Activated CD8-positive, alpha-beta T cell treated with anti-CD3 and anti-CD28 coated beads, Interleukin-2, amount 10 ng/mL, durations not matched to agents 7 days and 5 days (primary cell): ENCODE measurements around the gene RAD51B. TPM values are rescaled to one million over a fixed set of nuclear protein-coding genes. Genes with fewer than 3 reads are reported as not detected.

Source experiments
- ATAC-seq: fragments of 150-1000 bp; cut with Tn5 transposase; one replicate; pipeline ENCODE4 v1.10.0; 2021; ENCODE audit warnings: moderate library complexity
- CTCF ChIA-PET: fragments of 350-600 bp; sonication (Branson Sonifier 250); formaldehyde crosslinking; loops from one replicate; lab custom pipeline; 2021; ENCODE audit warnings: antibody characterized with exemption; lab: Charles Lee
- POLR2A ChIA-PET: fragments of 350-600 bp; sonication (Branson Sonifier 250); formaldehyde crosslinking; loops from one replicate; lab custom pipeline; 2021; ENCODE audit warnings: antibody characterized with exemption; lab: Charles Lee
- DNase-seq: peaks from one replicate; pipeline ENCODE4 v3.0.0-alpha.2; 2020
- H3K27ac Mint-ChIP-seq: one replicate; pipeline ENCODE4 v1.8.0; 2021; ENCODE audit warnings: mild to moderate bottlenecking, mixed read lengths
- H3K27me3 Mint-ChIP-seq: one replicate; pipeline ENCODE4 v1.8.0; 2021; ENCODE audit warnings: low read depth, mixed read lengths
- H3K36me3 Mint-ChIP-seq: one replicate; pipeline ENCODE4 v1.8.0; 2021; ENCODE audit warnings: low read depth, mixed read lengths
- H3K4me1 Mint-ChIP-seq: one replicate; pipeline ENCODE4 v1.8.0; 2021; ENCODE audit warnings: low read depth, mixed read lengths
- H3K4me3 Mint-ChIP-seq: one replicate; pipeline ENCODE4 v1.8.0; 2021; ENCODE audit warnings: mild to moderate bottlenecking, mixed read lengths
- H3K9me3 Mint-ChIP-seq: one replicate; pipeline ENCODE4 v1.8.0; 2022; ENCODE audit warnings: mixed read lengths; ENCODE audit not compliant: insufficient read depth
- total RNA-seq, 2 experiments: library from RNA; stranded (reverse); gene quantifications; one replicate each; pipeline ENCODE4 v1.2.3, GENCODE V29; 2021

Gene RAD51B
- total RNA-seq, 2 experiments from 2014 or later: 34.1 to 38.8 TPM

- no peak overlapping the region for H3K27ac Mint-ChIP-seq
- no peak for ATAC-seq
- ChIA-PET CTCF (no interaction called here), POLR2A (interaction anchor here (1.3 kb wide), 1 partner anchor 195 kb away, joined by 3 read pairs; the partner anchor contains the start of gene ZFP36L1)
- H3K36me3 Mint-ChIP-seq: no peaks in the 10 kb centered on the region
- DNase-seq: no peak
- H3K4me3 Mint-ChIP-seq: no peak overlapping the region
- H3K4me1 Mint-ChIP-seq: peaks cover 18% of the 10 kb centered on the region
- H3K27me3 Mint-ChIP-seq: no peaks in the 10 kb centered on the region
- no peaks in the 10 kb centered on the region for H3K9me3 Mint-ChIP-seq
These were observed 778.5 kb downstream of the RAD51B start for GRCh38 chr14:68598089-68598488.

GRCh38 chr14:68598621-68599447 is 779.3 kb downstream of the RAD51B start:
- no peaks in the 10 kb centered on the region for H3K36me3 Mint-ChIP-seq
- CTCF ChIA-PET: no interaction called here
- no peaks in the 10 kb centered on the region for H3K9me3 Mint-ChIP-seq
- no peaks in the 10 kb centered on the region for H3K27me3 Mint-ChIP-seq
- POLR2A ChIA-PET: no interaction called here
- no peak overlapping the region for H3K27ac Mint-ChIP-seq
- peaks cover 11% of the 10 kb centered on the region for H3K4me1 Mint-ChIP-seq
- no peak for DNase-seq
- no peak overlapping the region for H3K4me3 Mint-ChIP-seq
- ATAC-seq: no peak

GRCh38 chr14:68599896-68600610 is 780.5 kb downstream of the RAD51B start:
- H3K4me3 Mint-ChIP-seq: no peak overlapping the region
- peaks cover 1% of the 10 kb centered on the region for H3K4me1 Mint-ChIP-seq
- ChIA-PET CTCF (no interaction called here), POLR2A (interaction anchor here (0.6 kb wide), 1 partner anchor 99 kb away, joined by 3 read pairs; no protein-coding TSS in a partner anchor)
- H3K27ac Mint-ChIP-seq: no peak overlapping the region
- no peaks in the 10 kb centered on the region for H3K27me3 Mint-ChIP-seq
- DNase-seq: no peak
- no peaks in the 10 kb centered on the region for H3K9me3 Mint-ChIP-seq
- ATAC-seq: no peak
- no peaks in the 10 kb centered on the region for H3K36me3 Mint-ChIP-seq

- no peaks in the 10 kb centered on the region for H3K27me3 Mint-ChIP-seq
- no peak overlapping the region for H3K27ac Mint-ChIP-seq
- H3K36me3 Mint-ChIP-seq: no peaks in the 10 kb centered on the region
- no peak for ATAC-seq
- H3K9me3 Mint-ChIP-seq: no peaks in the 10 kb centered on the region
- DNase-seq: no peak
- H3K4me1 Mint-ChIP-seq: peaks cover 9% of the 10 kb centered on the region
- no peak overlapping the region for H3K4me3 Mint-ChIP-seq
- ChIA-PET CTCF (no interaction called here), POLR2A (no interaction called here)
These were observed 782.9 kb downstream of the RAD51B start for GRCh38 chr14:68602507-68602906.

GRCh38 chr14:68603533-68604360 is 784.2 kb downstream of the RAD51B start:
- Mint-ChIP-seq H3K36me3 (no peaks in the 10 kb centered on the region), H3K27ac (no peak overlapping the region), H3K9me3 (no peaks in the 10 kb centered on the region), H3K4me1 (peaks cover 15% of the 10 kb centered on the region), H3K27me3 (no peaks in the 10 kb centered on the region), H3K4me3 (no peak overlapping the region)
- DNase-seq (no peak), ATAC-seq (no peak)
- ChIA-PET CTCF (no interaction called here), POLR2A (interaction anchor here (0.7 kb wide), 1 partner anchor 973 kb away, joined by 3 read pairs; no protein-coding TSS in a partner anchor)

GRCh38 chr14:68604361-68604730 is 784.8 kb downstream of the RAD51B start:
- Mint-ChIP-seq H3K27ac (no peak overlapping the region), H3K4me3 (no peak overlapping the region), H3K27me3 (no peaks in the 10 kb centered on the region), H3K9me3 (no peaks in the 10 kb centered on the region), H3K4me1 (peaks cover 15% of the 10 kb centered on the region), H3K36me3 (no peaks in the 10 kb centered on the region)
- POLR2A ChIA-PET: interaction anchor here (0.7 kb wide), 1 partner anchor 972 kb away, joined by 3 read pairs; no protein-coding TSS in a partner anchor
- DNase-seq: no peak
- CTCF ChIA-PET: no interaction called here
- no peak for ATAC-seq

GRCh38 chr14:68604822-68605221 is 785.2 kb downstream of the RAD51B start:
- Mint-ChIP-seq H3K27ac (no peak overlapping the region), H3K27me3 (no peaks in the 10 kb centered on the region), H3K9me3 (no peaks in the 10 kb centered on the region), H3K36me3 (no peaks in the 10 kb centered on the region), H3K4me3 (no peak overlapping the region), H3K4me1 (peaks cover 15% of the 10 kb centered on the region)
- DNase-seq (no peak), ATAC-seq (no peak)
- ChIA-PET CTCF (no interaction called here), POLR2A (no interaction called here)

- ChIA-PET CTCF (no interaction called here), POLR2A (no interaction called here)
- Mint-ChIP-seq H3K4me1 (peaks cover 15% of the 10 kb centered on the region), H3K27me3 (no peaks in the 10 kb centered on the region), H3K4me3 (no peak overlapping the region), H3K36me3 (no peaks in the 10 kb centered on the region), H3K9me3 (no peaks in the 10 kb centered on the region), H3K27ac (no peak overlapping the region)
- ATAC-seq (no peak), DNase-seq (no peak)
These were observed 786.6 kb downstream of the RAD51B start for GRCh38 chr14:68606176-68606575.

GRCh38 chr14:68606644-68607043 is 787.1 kb downstream of the RAD51B start:
- Mint-ChIP-seq H3K27ac (no peak overlapping the region), H3K4me1 (peaks cover 15% of the 10 kb centered on the region), H3K36me3 (no peaks in the 10 kb centered on the region), H3K27me3 (no peaks in the 10 kb centered on the region), H3K4me3 (no peak overlapping the region), H3K9me3 (no peaks in the 10 kb centered on the region)
- ChIA-PET CTCF (no interaction called here), POLR2A (no interaction called here)
- ATAC-seq: no peak
- no peak for DNase-seq

- no peaks in the 10 kb centered on the region for H3K36me3 Mint-ChIP-seq
- peak overlapping the region; percentile 79 for H3K27ac Mint-ChIP-seq
- H3K9me3 Mint-ChIP-seq: no peaks in the 10 kb centered on the region
- H3K4me3 Mint-ChIP-seq: no peak overlapping the region
- ChIA-PET CTCF (no interaction called here), POLR2A (no interaction called here)
- no peak for ATAC-seq
- peaks cover 15% of the 10 kb centered on the region for H3K4me1 Mint-ChIP-seq
- no peaks in the 10 kb centered on the region for H3K27me3 Mint-ChIP-seq
- no peak for DNase-seq
These were observed 787.7 kb downstream of the RAD51B start for GRCh38 chr14:68607081-68607866.

- CTCF ChIA-PET: no interaction called here
- H3K4me1 Mint-ChIP-seq: peaks cover 15% of the 10 kb centered on the region
- POLR2A ChIA-PET: no interaction called here
- no peaks in the 10 kb centered on the region for H3K9me3 Mint-ChIP-seq
- DNase-seq: no peak
- no peaks in the 10 kb centered on the region for H3K27me3 Mint-ChIP-seq
- H3K27ac Mint-ChIP-seq: peak overlapping the region; percentile 79
- ATAC-seq: no peak
- H3K4me3 Mint-ChIP-seq: no peak overlapping the region
- no peaks in the 10 kb centered on the region for H3K36me3 Mint-ChIP-seq
These were observed 788.4 kb downstream of the RAD51B start for GRCh38 chr14:68607867-68608573.
